HG03097 (cell line): ENCODE results near the gene CDH1.
A peak's percentile ranks its signal among the peaks of the same experiment; 100 is the strongest.

Source experiments
- ATAC-seq: cut with Tn5 transposase; IDR thresholded peaks from one replicate; pipeline ENCODE4 v1.9.1; 2021; ENCODE audit not compliant: unreplicated experiment, low FRiP score

The CDH1 gene

GRCh38 chr16:68843482-68844210 is 106.6 kb downstream of the CDH1 start, which contains the start of gene TANGO6:
TSS of gene TANGO6 (plus strand) at chr16:68843531. CDS start at chr16:68843618, 87 bp downstream.
- ATAC-seq: peak; percentile 82

DNA sequence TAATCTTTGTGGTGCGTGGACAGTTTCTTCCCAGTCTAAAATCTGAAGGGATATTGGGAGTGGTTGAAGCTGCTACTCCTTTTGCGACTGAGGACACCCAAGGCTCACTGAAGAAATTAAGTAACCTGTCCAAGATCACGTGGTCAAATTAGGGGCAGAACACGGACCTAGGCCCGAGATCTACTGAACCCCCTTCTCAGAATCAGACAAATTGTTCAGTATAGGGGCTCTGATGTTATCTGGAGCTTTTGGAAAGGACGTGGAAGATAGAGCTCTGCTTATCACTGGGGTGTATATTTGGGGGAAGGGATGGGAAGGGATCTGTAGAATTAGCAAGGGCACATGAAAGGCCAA is 107.1 kb downstream of the CDH1 start:
- ATAC-seq: peak; percentile 8

DNA sequence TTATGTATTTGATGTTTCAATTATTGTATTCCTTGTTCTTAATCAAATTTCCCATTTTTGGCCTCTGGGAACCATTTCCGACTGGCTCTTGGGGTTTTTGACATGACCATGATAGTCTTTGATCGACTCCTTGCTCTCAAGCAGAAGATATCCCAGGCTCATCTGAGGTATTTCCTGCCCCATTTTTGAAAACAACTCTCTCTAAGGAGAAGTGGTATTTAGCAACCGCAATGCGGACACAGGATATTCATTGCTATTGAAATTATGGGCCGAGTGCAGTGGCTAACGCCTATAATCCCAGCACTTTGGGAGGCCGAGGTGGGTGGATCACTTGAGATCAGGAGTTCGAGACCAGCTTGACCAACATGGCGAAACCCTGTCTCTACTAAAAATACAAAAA is 111.7 kb downstream of the CDH1 start:
- no peak for ATAC-seq

GRCh38 chr16:68850481-68850880 is 113.4 kb downstream of the CDH1 start:
- ATAC-seq: no peak

- no peak for ATAC-seq
These were observed 114.5 kb downstream of the CDH1 start for GRCh38 chr16:68851601-68852000.

DNA sequence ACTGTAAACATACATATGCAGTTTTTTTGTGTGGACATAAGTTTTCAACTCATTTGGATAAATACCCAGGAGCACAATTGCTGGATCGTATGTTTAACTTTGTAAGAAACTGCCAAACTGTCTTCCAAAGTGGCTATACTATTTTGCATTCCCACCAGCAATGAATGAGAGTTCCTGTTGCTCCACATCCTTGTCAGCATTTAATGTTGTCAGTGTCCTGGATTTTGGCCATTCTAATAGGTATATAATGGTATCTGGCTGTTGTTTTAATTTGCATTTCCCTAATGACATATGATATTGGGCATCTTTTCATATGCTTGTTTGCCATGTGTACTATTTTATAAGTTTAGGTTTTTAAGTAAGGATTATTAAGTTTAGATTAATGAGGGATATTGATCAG is 120.4 kb downstream of the CDH1 start:
- no peak for ATAC-seq

- ATAC-seq: no peak
These were observed 122.7 kb downstream of the CDH1 start for GRCh38 chr16:68859828-68860227.

DNA sequence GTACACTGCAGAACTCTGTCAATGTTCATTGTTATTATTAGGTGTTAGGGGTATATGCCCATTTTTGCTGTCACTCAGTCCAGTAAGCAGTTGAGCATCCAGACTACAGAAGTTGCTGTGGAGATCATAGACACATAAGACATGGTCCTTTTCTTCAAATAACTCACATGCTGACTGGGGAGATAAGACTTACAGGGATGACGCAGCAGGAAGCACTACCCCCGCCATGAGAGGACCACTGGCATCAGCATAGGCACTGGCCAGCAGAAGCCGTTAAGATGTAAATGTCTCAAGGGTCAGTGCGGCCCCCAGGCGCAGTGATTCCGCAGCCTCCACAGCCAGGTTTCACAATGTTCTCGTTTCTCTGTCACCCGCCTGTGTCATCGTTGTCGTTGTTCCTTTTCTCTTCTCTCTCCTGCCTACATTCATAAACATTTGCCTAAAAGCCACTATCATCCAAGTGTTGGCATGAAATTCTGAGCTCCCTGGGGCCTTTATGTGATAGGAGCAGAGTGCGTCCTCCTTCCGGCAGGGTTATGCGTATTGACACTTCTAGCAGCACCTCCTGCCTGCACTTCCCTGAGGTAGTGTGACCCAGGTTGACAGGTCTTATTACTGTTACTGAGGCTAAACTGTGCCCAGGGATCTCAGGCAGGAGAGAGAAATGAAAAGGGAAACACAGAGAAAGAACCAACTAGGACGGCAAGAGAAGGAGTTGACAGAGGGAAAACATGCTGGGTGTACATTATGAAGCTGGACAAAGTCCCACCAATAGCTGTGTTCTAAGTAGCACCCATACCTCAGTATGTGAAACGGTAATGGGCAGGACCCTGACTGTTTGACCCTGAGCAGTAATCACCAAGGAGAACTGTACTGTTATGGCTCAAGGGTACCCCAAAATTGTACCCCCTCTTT is 124.1 kb downstream of the CDH1 start:
- no peak for ATAC-seq

GRCh38 chr16:68866933-68867332 is 129.8 kb downstream of the CDH1 start:
- ATAC-seq: no peak

- ATAC-seq: no peak
These were observed 132.5 kb downstream of the CDH1 start for GRCh38 chr16:68869492-68870088.

DNA sequence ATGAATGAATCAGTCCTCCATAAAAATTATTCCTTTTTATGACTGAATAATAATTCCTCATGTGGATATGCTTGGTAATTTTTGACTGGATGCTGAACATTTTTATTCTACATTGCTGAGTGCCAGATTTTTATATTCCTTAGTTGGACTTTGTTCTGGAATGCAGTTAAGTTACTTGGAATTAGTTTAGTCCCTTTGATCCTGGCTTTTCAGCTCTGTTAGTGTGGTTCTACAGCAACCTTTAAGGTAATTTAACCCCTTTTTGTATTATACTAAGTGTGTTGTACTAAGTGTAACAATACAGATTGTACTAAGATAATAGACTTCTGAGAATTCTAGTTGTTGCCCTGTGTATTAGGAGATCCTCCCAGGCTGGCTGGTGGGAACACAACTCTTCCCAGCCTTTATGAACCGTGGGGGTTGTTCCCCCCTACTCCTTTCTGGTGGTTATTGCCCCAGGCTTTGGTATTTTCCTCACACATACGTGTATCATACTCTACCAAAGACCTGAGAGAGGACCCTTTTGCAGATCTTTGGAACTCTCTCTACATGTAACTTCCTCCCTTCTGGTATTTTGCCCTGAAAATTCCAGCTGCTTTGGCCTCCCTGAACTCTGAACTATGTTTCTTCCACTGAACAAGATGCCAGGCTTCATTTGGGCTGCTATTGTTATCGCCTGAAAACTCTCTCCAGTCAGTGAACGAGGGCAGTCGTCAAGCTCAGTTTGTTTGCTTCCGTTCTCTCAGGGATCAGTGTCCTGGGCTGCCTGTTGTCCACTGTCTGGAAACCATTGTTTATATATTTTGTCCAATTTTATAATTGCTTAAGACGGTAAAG is 136.8 kb downstream of the CDH1 start:
- ATAC-seq: no peak

- no peak for ATAC-seq
These were observed 138.8 kb downstream of the CDH1 start for GRCh38 chr16:68875871-68876270.

GRCh38 chr16:68883685-68884084 is 146.6 kb downstream of the CDH1 start:
- ATAC-seq: no peak

DNA sequence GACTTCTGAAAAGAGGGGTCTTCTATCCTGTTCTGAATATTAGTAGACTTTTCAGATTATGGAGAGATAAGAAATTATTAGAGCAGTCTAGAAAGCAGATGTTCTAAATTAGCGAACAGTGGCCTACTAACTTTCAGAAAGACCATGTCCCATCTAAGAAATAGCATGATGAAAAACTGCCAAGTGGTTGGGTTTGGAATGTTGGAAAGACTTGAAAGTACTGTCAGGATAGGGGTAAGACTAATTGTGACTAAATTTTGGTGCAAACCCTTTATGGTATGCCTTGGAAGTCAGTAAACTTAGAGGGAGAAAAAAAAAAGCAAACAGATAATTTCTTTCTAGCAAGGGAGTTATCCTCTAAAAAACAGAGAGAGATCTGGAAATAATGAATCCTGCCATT is 147.3 kb downstream of the CDH1 start:
- no peak for ATAC-seq
